ENCODE results near the gene BABAM2.

DNA sequence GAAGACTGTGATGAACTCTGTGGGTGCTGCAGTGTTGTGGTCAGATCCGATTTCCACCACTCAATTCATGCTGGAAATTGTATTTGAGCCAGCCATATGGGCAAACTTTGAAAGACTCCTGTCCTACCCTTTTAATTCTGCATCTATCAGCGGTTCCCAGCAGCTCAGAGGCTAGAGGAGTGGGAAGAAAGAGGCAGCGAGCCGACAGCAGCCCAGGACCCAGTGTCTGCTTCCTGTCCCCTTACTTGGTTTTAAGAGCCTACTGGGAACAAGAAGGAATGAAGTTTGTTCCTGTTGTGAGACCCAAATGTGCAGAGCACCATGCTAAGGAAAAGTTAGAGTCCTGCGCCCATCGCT is 429.5 kb downstream of the BABAM2 start:
- TF ChIP-seq, protein P1, sequence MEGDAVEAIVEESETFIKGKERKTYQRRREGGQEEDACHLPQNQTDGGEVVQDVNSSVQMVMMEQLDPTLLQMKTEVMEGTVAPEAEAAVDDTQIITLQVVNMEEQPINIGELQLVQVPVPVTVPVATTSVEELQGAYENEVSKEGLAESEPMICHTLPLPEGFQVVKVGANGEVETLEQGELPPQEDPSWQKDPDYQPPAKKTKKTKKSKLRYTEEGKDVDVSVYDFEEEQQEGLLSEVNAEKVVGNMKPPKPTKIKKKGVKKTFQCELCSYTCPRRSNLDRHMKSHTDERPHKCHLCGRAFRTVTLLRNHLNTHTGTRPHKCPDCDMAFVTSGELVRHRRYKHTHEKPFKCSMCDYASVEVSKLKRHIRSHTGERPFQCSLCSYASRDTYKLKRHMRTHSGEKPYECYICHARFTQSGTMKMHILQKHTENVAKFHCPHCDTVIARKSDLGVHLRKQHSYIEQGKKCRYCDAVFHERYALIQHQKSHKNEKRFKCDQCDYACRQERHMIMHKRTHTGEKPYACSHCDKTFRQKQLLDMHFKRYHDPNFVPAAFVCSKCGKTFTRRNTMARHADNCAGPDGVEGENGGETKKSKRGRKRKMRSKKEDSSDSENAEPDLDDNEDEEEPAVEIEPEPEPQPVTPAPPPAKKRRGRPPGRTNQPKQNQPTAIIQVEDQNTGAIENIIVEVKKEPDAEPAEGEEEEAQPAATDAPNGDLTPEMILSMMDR (IDR thresholded peaks at IDR 0.05): no peak
- TF ChIP-seq POLR2A (IDR thresholded peaks at IDR 0.05): no peak

Data from Peyer's patch (tissue), 4 donors.